Panc1 (cell line): ENCODE data around the gene ARMH2. TPM values are rescaled to one million over a fixed set of nuclear protein-coding genes. Genes with fewer than 3 reads are reported as not detected.

Source experiments
- ATAC-seq: fragments of 200-7000 bp; cut with Tn5 transposase; 2 replicates; pipeline ENCODE4 v1.9.1; 2020; ENCODE audit warnings: mild to moderate bottlenecking, moderate library complexity
- BruUV-seq: library from RNA; stranded (reverse); fragments of 400-500 nt; replicated peaks from 2 replicates; lab custom pipeline; 2021; lab: Mats Ljungman, UMichigan
- CTCF ChIA-PET: fragments of 300-600 bp; sonication (Branson Sonifier 250); formaldehyde crosslinking; loops from one replicate; lab custom pipeline; 2022; ENCODE audit warnings: antibody characterized with exemption; lab: Charles Lee
- POLR2A ChIA-PET: fragments of 300-600 bp; sonication (Branson Sonifier 250); formaldehyde crosslinking; loops from one replicate; lab custom pipeline; 2022; ENCODE audit warnings: antibody characterized with exemption; lab: Charles Lee
- DNase-seq: peaks from one replicate; pipeline ENCODE4 v3.0.0-alpha.2; 2010; ENCODE audit warnings: low read depth, low spot score
- H3K27ac ChIP-seq: 2 replicates; pipeline ENCODE4 v1.5.1; 2011; ENCODE audit warnings: mild to moderate bottlenecking, low read length, inconsistent platforms
- H3K27me3 ChIP-seq: fragments of 200-500 bp; sonication (Bioruptor generic); 2 replicates; pipeline ENCODE4 v1.6.0; 2014; ENCODE audit warnings: low read length, inconsistent platforms; ENCODE audit not compliant: control insufficient read depth, insufficient read depth
- H3K36me3 ChIP-seq: fragments of 200-500 bp; sonication (Bioruptor generic); 2 replicates; pipeline ENCODE4 v1.5.1; 2014; ENCODE audit warnings: inconsistent platforms, mild to moderate bottlenecking, low read length, moderate library complexity; ENCODE audit not compliant: control insufficient read depth, insufficient read depth
- H3K4me1 ChIP-seq: 2 replicates; pipeline ENCODE4 v1.5.1; 2011; ENCODE audit warnings: inconsistent platforms, mild to moderate bottlenecking, low read length, moderate library complexity; ENCODE audit not compliant: control insufficient read depth, insufficient read depth
- H3K4me3 ChIP-seq, 2 experiments: 2 replicates each; pipeline ENCODE4 v1.5.1; 2011 to 2012; ENCODE audit warnings: low read depth in 2 of 2, low read length in 2 of 2, mild to moderate bottlenecking in 2 of 2, inconsistent platforms in 1 of 2, moderate library complexity in 1 of 2
- H3K9me3 ChIP-seq: fragments of 200-500 bp; sonication (Bioruptor generic); 2 replicates; pipeline ENCODE4 v1.5.1; 2014; ENCODE audit warnings: low read depth, mild to moderate bottlenecking, inconsistent platforms, low read length, moderate library complexity; ENCODE audit not compliant: control insufficient read depth, insufficient read depth
- CTCF ChIP-seq: fragments of 450-650 bp; IDR thresholded peaks from 2 replicates; pipeline ENCODE4 v1.5.1; 2017; ENCODE audit warnings: mild to moderate bottlenecking
- POLR2AphosphoS5 ChIP-seq: IDR thresholded peaks from 2 replicates; pipeline ENCODE4 v1.6.1; 2012; ENCODE audit warnings: mild to moderate bottlenecking, low read depth, low read length, moderate library complexity
- REST ChIP-seq, 2 experiments: IDR thresholded peaks; 2 replicates each; pipeline ENCODE4 v1.6.1; 2011 to 2012; ENCODE audit warnings: low read depth in 2 of 2, control low read depth in 1 of 2, low read length in 1 of 2, mild to moderate bottlenecking in 1 of 2, moderate library complexity in 1 of 2; ENCODE audit not compliant: insufficient read depth in 1 of 2
- SIN3A ChIP-seq: IDR thresholded peaks from 2 replicates; pipeline ENCODE4 v1.6.1; 2012; ENCODE audit warnings: low read depth, mild to moderate bottlenecking, low read length, moderate library complexity, borderline replicate concordance; ENCODE audit not compliant: insufficient read depth
- TCF7L2 ChIP-seq: IDR thresholded peaks from 2 replicates; pipeline ENCODE4 v1.6.1; 2011; ENCODE audit warnings: mild to moderate bottlenecking, low read depth, low read length, inconsistent platforms
- in situ Hi-C: cut with HindIII; loops from 2 replicates; pipeline ENCODE4 v1.10.0; 2016; ENCODE audit warnings: low sequenced_read_pairs, low pct_unique_long_range_greater_than_20kb
- intact Hi-C: fragments of 100-400 bp; cut with micrococcal nuclease; formaldehyde crosslinking; loops from one replicate; pipeline ENCODE4 v1.10.0; 2022; ENCODE audit not compliant: unreplicated experiment
- total RNA-seq: library from RNA; stranded (reverse); gene quantifications from one replicate; pipeline ENCODE4 v1.2.1, GENCODE V29; 2021; ENCODE audit not compliant: unreplicated experiment

Gene ARMH2
- total RNA-seq, 1 experiment from 2014 or later = not detected

GRCh38 chr6:24832794-24833193 is 34.1 kb upstream of the ARMH2 start:
- Histone ChIP-seq H3K27me3 (peaks cover 2% of the 10 kb centered on the region; the same call in 1 of the 2 replicates), H3K4me3 (no peak overlapping the region), H3K36me3 (no peaks in the 10 kb centered on the region), H3K27ac (no peak overlapping the region), H3K4me1 (no peaks in the 10 kb centered on the region), H3K9me3 (no peaks in the 10 kb centered on the region)
- TF ChIP-seq REST (IDR thresholded peaks at IDR 0.05; ENCODE audit: insufficient read depth in 1 of 2, low read depth in 2 of 2, low read length in 1 of 2) (no peak), TCF7L2 (no peak), CTCF (no peak), POLR2AphosphoS5 (no peak), SIN3A (no peak)
- ChIA-PET CTCF (no interaction called here), POLR2A (no interaction called here)
- ATAC-seq (no peak), DNase-seq (no peak)
- intact Hi-C loops = no loop called here
- in situ Hi-C loops = no loop called here
- BruUV-seq = no TSS peak

GRCh38 chr6:24831771-24832716 is 33.3 kb upstream of the ARMH2 start:
- DNase-seq (no peak), ATAC-seq (no peak)
- TF ChIP-seq CTCF (no peak), POLR2AphosphoS5 (no peak), REST (IDR thresholded peaks at IDR 0.05; ENCODE audit: insufficient read depth in 1 of 2, low read depth in 2 of 2, low read length in 1 of 2) (no peak), SIN3A (no peak), TCF7L2 (no peak)
- ChIA-PET CTCF (no interaction called here), POLR2A (no interaction called here)
- no TSS peak for BruUV-seq
- Histone ChIP-seq H3K4me3 (no peak overlapping the region), H3K27ac (no peak overlapping the region), H3K9me3 (no peaks in the 10 kb centered on the region), H3K36me3 (no peaks in the 10 kb centered on the region), H3K27me3 (peaks cover 2% of the 10 kb centered on the region; the same call in 1 of the 2 replicates), H3K4me1 (no peaks in the 10 kb centered on the region)
- intact Hi-C loops (no loop called here), in situ Hi-C loops (no loop called here)
